Measurements from ENCODE around the gene FGR.

FGR gene

GRCh38 chr1:27627061-27627460 is 7.9 kb downstream of the FGR start:
- H3K4me3 ChIP-seq (ENCODE audit: low read depth, low read length), result no peak overlapping the region
- no peak for DNase-seq (ENCODE audit: low read depth, low spot score)
- TF ChIP-seq, protein P1, sequence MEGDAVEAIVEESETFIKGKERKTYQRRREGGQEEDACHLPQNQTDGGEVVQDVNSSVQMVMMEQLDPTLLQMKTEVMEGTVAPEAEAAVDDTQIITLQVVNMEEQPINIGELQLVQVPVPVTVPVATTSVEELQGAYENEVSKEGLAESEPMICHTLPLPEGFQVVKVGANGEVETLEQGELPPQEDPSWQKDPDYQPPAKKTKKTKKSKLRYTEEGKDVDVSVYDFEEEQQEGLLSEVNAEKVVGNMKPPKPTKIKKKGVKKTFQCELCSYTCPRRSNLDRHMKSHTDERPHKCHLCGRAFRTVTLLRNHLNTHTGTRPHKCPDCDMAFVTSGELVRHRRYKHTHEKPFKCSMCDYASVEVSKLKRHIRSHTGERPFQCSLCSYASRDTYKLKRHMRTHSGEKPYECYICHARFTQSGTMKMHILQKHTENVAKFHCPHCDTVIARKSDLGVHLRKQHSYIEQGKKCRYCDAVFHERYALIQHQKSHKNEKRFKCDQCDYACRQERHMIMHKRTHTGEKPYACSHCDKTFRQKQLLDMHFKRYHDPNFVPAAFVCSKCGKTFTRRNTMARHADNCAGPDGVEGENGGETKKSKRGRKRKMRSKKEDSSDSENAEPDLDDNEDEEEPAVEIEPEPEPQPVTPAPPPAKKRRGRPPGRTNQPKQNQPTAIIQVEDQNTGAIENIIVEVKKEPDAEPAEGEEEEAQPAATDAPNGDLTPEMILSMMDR (IDR thresholded peaks at IDR 0.05; ENCODE audit: insufficient read depth, low read length, missing control alignments), result no peak
- ChIA-PET CTCF (interaction anchor here (1.3 kb wide), 1 partner anchor 20 kb away, joined by 3 read pairs; no protein-coding TSS in a partner anchor), POLR2A (no interaction called here)

GRCh38 chr1:27626031-27626935 is 8.7 kb downstream of the FGR start:
- TF ChIP-seq, protein P1 (IDR thresholded peaks at IDR 0.05; ENCODE audit: insufficient read depth, low read length, missing control alignments), result no peak
- DNase-seq (ENCODE audit: low read depth, low spot score), result no peak
- ChIA-PET CTCF (interaction anchor here (1.0 to 22.9 kb wide), 5 partner anchors 18 to 326 kb away, joined by 3 to 687 read pairs (median 4); partner anchors contain the start of gene IFI6), POLR2A (no interaction called here)
- no peak overlapping the region for H3K4me3 ChIP-seq (ENCODE audit: low read depth, low read length)

- POLR2A ChIA-PET, result no interaction called here
- no peak for DNase-seq (ENCODE audit: low read depth, low spot score)
- TF ChIP-seq, protein P1 (IDR thresholded peaks at IDR 0.05; ENCODE audit: insufficient read depth, low read length, missing control alignments), result no peak
- no peak overlapping the region for H3K4me3 ChIP-seq (ENCODE audit: low read depth, low read length)
- CTCF ChIA-PET, result interaction anchor here (0.9 to 22.9 kb wide), 6 partner anchors 16 to 324 kb away, joined by 3 to 687 read pairs (median 4); partner anchors contain the start of gene IFI6
Measured at GRCh38 chr1:27624467-27625178, 10.4 kb downstream of the FGR start.

DNA sequence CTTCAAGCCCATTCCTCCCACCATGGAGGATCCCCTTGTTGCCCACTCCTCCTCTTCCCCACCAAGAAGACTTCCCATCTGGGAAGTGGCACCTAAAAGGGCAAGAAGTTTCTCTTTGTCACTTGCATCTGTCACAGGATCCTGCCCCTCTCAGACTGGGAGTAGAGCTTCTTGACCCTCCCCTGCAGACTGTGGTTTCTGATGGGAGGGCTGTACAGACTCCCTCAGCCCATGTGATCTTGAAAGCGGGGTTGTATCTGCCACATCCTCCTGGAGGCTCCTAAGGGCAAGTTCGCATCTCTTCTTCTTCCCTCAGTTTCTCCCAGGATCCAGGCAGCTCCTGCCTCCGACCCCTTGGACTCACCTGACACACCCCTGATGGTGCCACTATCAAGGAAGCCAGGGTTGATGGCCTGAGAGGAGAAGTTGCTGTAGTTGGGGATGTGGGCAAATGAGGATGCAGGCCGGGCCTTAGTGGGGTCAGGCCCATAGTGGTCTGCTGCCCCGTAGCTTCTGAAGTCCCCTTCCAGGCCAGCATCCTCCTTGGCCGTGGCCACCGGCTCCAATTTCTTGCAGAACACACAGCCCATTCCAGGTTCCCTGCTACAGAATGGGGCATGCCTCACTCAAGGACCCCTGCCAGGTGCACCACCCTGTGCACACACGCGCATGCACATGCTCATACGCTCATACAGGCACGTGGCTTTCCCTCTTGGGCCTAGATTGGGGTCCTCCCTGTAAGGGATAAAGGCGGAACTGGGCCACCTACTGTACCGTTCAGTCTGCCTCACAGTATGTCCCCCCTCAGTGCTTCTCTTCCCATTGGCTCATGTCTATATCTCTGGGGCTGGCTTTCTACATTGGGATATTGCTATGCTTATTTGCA is 11.4 kb downstream of the FGR start:
- no peak overlapping the region for H3K4me3 ChIP-seq (ENCODE audit: low read depth, low read length)
- CTCF ChIA-PET, result interaction anchor here (0.9 to 22.9 kb wide), 4 partner anchors 16 to 51 kb away, joined by 3 to 687 read pairs (median 70); partner anchors contain the start of genes AHDC1 and IFI6
- TF ChIP-seq, protein P1 (IDR thresholded peaks at IDR 0.05; ENCODE audit: insufficient read depth, low read length, missing control alignments), result no peak
- POLR2A ChIA-PET, result no interaction called here
- no peak for DNase-seq (ENCODE audit: low read depth, low spot score)

DNA sequence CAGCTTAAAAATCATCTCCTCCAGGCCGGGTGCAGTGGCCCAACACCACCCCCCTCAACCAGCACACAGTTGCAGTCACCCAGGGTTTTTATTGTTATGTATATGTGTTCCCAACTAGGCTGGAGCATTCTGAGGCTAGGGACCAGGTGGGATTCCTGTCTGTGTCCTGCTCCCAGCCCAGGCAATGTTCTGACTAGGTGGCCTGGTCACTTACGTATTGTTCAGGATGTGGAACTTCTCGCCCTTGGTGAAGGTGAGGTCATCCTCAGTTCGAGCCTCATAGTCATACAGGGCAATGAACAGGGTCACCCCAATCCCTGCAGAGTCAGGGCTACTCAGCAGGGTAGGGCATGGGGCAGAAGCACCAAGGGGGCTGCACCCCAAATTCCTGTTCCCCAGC is 12.2 kb downstream of the FGR start:
- TF ChIP-seq, protein P1 (IDR thresholded peaks at IDR 0.05; ENCODE audit: insufficient read depth, low read length, missing control alignments), result no peak
- no peak overlapping the region for H3K4me3 ChIP-seq (ENCODE audit: low read depth, low read length)
- CTCF ChIA-PET, result interaction anchor here (1.9 to 22.9 kb wide), 3 partner anchors 16 to 43 kb away, joined by 4 to 687 read pairs (median 135); partner anchors contain the start of genes AHDC1 and IFI6
- POLR2A ChIA-PET, result no interaction called here
- no peak for DNase-seq (ENCODE audit: low read depth, low spot score)

All from AG04449 (cell line).